ENCODE data around the gene ILDR2.
A peak's percentile ranks its signal among the peaks of the same experiment; 100 is the strongest.

ILDR2 gene

GRCh38 chr1:166929911-166930310 is 45.4 kb downstream of the ILDR2 start:
- no peak for ATAC-seq
- TF ChIP-seq ZNF70 (CRISPR knock-in tag; IDR thresholded peaks at IDR 0.05) (no peak), OSR1 (CRISPR knock-in tag; IDR thresholded peaks at IDR 0.05) (no peak), ESRRG (CRISPR knock-in tag; IDR thresholded peaks at IDR 0.05) (no peak), CREB5 (CRISPR knock-in tag; IDR thresholded peaks at IDR 0.05; ENCODE audit: low read depth) (no peak), ZFP3 (CRISPR knock-in tag; IDR thresholded peaks at IDR 0.05) (no peak), ZFP30 (CRISPR knock-in tag; IDR thresholded peaks at IDR 0.05) (no peak), ARNTL (CRISPR knock-in tag; IDR thresholded peaks at IDR 0.05; ENCODE audit: borderline replicate concordance, low read depth) (no peak), PATZ1 (CRISPR knock-in tag; IDR thresholded peaks at IDR 0.05; ENCODE audit: borderline replicate concordance) (no peak), POU6F1 (CRISPR knock-in tag; IDR thresholded peaks at IDR 0.05; ENCODE audit: borderline replicate concordance, low read depth) (no peak), ZNF8 (CRISPR knock-in tag; IDR thresholded peaks at IDR 0.05) (no peak), ZC3H10 (CRISPR knock-in tag; IDR thresholded peaks at IDR 0.05) (no peak), ZNF565 (CRISPR knock-in tag; conservative IDR thresholded peaks at IDR 0.05; ENCODE audit: low read depth) (no peak), TCF4 (CRISPR knock-in tag; IDR thresholded peaks at IDR 0.05; ENCODE audit: borderline replicate concordance) (no peak)

GRCh38 chr1:166927701-166928100 is 47.6 kb downstream of the ILDR2 start:
- TF ChIP-seq ESRRG (CRISPR knock-in tag; IDR thresholded peaks at IDR 0.05) (no peak), ARNTL (CRISPR knock-in tag; IDR thresholded peaks at IDR 0.05; ENCODE audit: borderline replicate concordance, low read depth) (no peak), ZNF565 (CRISPR knock-in tag; conservative IDR thresholded peaks at IDR 0.05; ENCODE audit: low read depth) (no peak), TOX (CRISPR knock-in tag; IDR thresholded peaks at IDR 0.05; ENCODE audit: borderline replicate concordance) (no peak), ZFP3 (CRISPR knock-in tag; IDR thresholded peaks at IDR 0.05) (no peak), CREB5 (CRISPR knock-in tag; IDR thresholded peaks at IDR 0.05; ENCODE audit: low read depth) (no peak), TCF4 (CRISPR knock-in tag; IDR thresholded peaks at IDR 0.05; ENCODE audit: borderline replicate concordance) (no peak)
- no peak for ATAC-seq

GRCh38 chr1:166925810-166926478 is 49.4 kb downstream of the ILDR2 start:
- peak; percentile 49 for ATAC-seq
- TF ChIP-seq ISL1 (CRISPR knock-in tag; IDR thresholded peaks at IDR 0.05) = no peak
- no peak for TF ChIP-seq CSRNP3 (CRISPR knock-in tag; IDR thresholded peaks at IDR 0.05)
- TF ChIP-seq ZNF565 (CRISPR knock-in tag; conservative IDR thresholded peaks at IDR 0.05; ENCODE audit: low read depth) = no peak
- TF ChIP-seq ZNF70 (CRISPR knock-in tag; IDR thresholded peaks at IDR 0.05) = no peak
- TF ChIP-seq GLIS3 (CRISPR knock-in tag; IDR thresholded peaks at IDR 0.05) = no peak
- TF ChIP-seq TSHZ2 (CRISPR knock-in tag; IDR thresholded peaks at IDR 0.05) = no peak
- TF ChIP-seq CREB5 (CRISPR knock-in tag; IDR thresholded peaks at IDR 0.05; ENCODE audit: low read depth) = no peak
- no peak for TF ChIP-seq ZC3H10 (CRISPR knock-in tag; IDR thresholded peaks at IDR 0.05)
- no peak for TF ChIP-seq ZFP3 (CRISPR knock-in tag; IDR thresholded peaks at IDR 0.05)
- TF ChIP-seq POU6F1 (CRISPR knock-in tag; IDR thresholded peaks at IDR 0.05; ENCODE audit: borderline replicate concordance, low read depth) = no peak
- TF ChIP-seq ZNF8 (CRISPR knock-in tag; IDR thresholded peaks at IDR 0.05) = no peak
